Cardiac muscle cell (in vitro differentiated cells and primary cell): ENCODE results near the gene SH3BGR. TPM values are rescaled to one million over a fixed set of nuclear protein-coding genes. Genes with fewer than 3 reads are reported as not detected.

ENCODE experiments used
- DNase-seq, 2 donors: peaks; one replicate each; pipeline versions ENCODE4 v3.0.0 to v3.0.0-alpha.2; 2010 to 2017; ENCODE audit warnings: low read depth in 1 of 2, low spot score in 1 of 2
- H3K27ac ChIP-seq: fragments of 200-600 bp; sonication (generic); 2 replicates; pipeline ENCODE4 v1.5.1; 2016
- H3K27me3 ChIP-seq: fragments of 200-600 bp; sonication (generic); 2 replicates; pipeline ENCODE4 v1.6.0; 2016; ENCODE audit warnings: control low read depth
- H3K36me3 ChIP-seq: fragments of 200-600 bp; sonication (generic); 2 replicates; pipeline ENCODE4 v1.5.1; 2016; ENCODE audit warnings: control low read depth
- H3K4me1 ChIP-seq: fragments of 200-600 bp; sonication (generic); 2 replicates; pipeline ENCODE4 v1.8.1; 2017; ENCODE audit warnings: low read depth, mild to moderate bottlenecking, mixed run types
- H3K4me3 ChIP-seq: fragments of 200-600 bp; sonication (generic); 2 replicates; pipeline ENCODE4 v1.5.1; 2016; ENCODE audit warnings: mild to moderate bottlenecking
- H3K9me3 ChIP-seq: fragments of 200-600 bp; sonication (generic); 2 replicates; pipeline ENCODE4 v1.5.1; 2017; ENCODE audit warnings: low read depth, mild to moderate bottlenecking, control low read depth
- CTCF ChIP-seq: IDR thresholded peaks from 2 replicates; pipeline ENCODE4 v1.5.1; 2012; ENCODE audit warnings: low read depth, mild to moderate bottlenecking, low read length
- polyA plus RNA-seq: library from polyadenylated mRNA; unstranded; fragments of >200 nt; fragmentation: Nextera tagmentation; extraction: Ambion mirVana; gene quantifications from 2 replicates; pipeline ENCODE4 v1.2.1, GENCODE V29; 2016
- total RNA-seq: library from RNA; depleted of rRNA; stranded (reverse); fragments of >200 nt; gene quantifications from 2 replicates; pipeline ENCODE4 v1.2.3, GENCODE V29; 2016

Gene SH3BGR
- total and polyA plus RNA-seq, 2 experiments from 2014 or later: 168 to 326 TPM

GRCh38 chr21:39480271-39480670, 28.5 kb downstream of the SH3BGR start:
- DNase-seq: no peak
- Histone ChIP-seq H3K4me3 (no peak overlapping the region), H3K9me3 (no peaks in the 10 kb centered on the region), H3K27ac (no peak overlapping the region), H3K36me3 (peaks cover 8% of the 10 kb centered on the region), H3K27me3 (no peaks in the 10 kb centered on the region), H3K4me1 (no peaks in the 10 kb centered on the region)
- no peak for TF ChIP-seq CTCF

- Histone ChIP-seq H3K4me1 (no peaks in the 10 kb centered on the region), H3K4me3 (no peak overlapping the region), H3K36me3 (peaks cover 3% of the 10 kb centered on the region), H3K27me3 (no peaks in the 10 kb centered on the region), H3K27ac (no peak overlapping the region), H3K9me3 (no peaks in the 10 kb centered on the region)
- no peak for TF ChIP-seq CTCF
- no peak for DNase-seq
These were observed 30.1 kb downstream of the SH3BGR start for GRCh38 chr21:39481886-39482285.

GRCh38 chr21:39483917-39484316, 32.1 kb downstream of the SH3BGR start:
- peaks cover 3% of the 10 kb centered on the region for H3K36me3 ChIP-seq
- DNase-seq: peak in 1 of 2 donors; percentile 17
- no peaks in the 10 kb centered on the region for H3K9me3 ChIP-seq
- no peak for TF ChIP-seq CTCF
- no peaks in the 10 kb centered on the region for H3K4me1 ChIP-seq
- H3K27me3 ChIP-seq: no peaks in the 10 kb centered on the region
- no peak overlapping the region for H3K27ac ChIP-seq
- no peak overlapping the region for H3K4me3 ChIP-seq

GRCh38 chr21:39484711-39485276, 33.0 kb downstream of the SH3BGR start:
- peak in 1 of 2 donors; percentile 0 for DNase-seq
- no peaks in the 10 kb centered on the region for H3K27me3 ChIP-seq
- peaks cover 3% of the 10 kb centered on the region for H3K36me3 ChIP-seq
- TF ChIP-seq CTCF: no peak
- no peak overlapping the region for H3K27ac ChIP-seq
- H3K4me1 ChIP-seq: no peaks in the 10 kb centered on the region
- no peak overlapping the region for H3K4me3 ChIP-seq
- H3K9me3 ChIP-seq: no peaks in the 10 kb centered on the region

- Histone ChIP-seq H3K27ac (no peak overlapping the region), H3K27me3 (no peaks in the 10 kb centered on the region), H3K4me1 (no peaks in the 10 kb centered on the region), H3K36me3 (peaks cover 3% of the 10 kb centered on the region), H3K4me3 (no peak overlapping the region), H3K9me3 (no peaks in the 10 kb centered on the region)
- no peak for DNase-seq
- no peak for TF ChIP-seq CTCF
These were observed 37.7 kb downstream of the SH3BGR start for GRCh38 chr21:39489380-39489924.
